Tibial nerve (tissue), 4 donors: ENCODE measurements around the gene KIAA1217. TPM values are rescaled to one million over a fixed set of nuclear protein-coding genes. Genes with fewer than 3 reads are reported as not detected.
A peak's percentile ranks its signal among the peaks of the same experiment; 100 is the strongest.

Experiments used
- DNase-seq, 2 donors: peaks; one replicate each; pipeline ENCODE4 v3.0.0-alpha.2; 2019; ENCODE audit warnings: low spot score in 2 of 2
- H3K27ac ChIP-seq, 4 donors: fragments of 200-600 bp; sonication (generic) in 3 of 4; one replicate each; pipeline ENCODE4 v1.5.1; 2017 to 2019; ENCODE audit warnings: mild to moderate bottlenecking in 1 of 4
- H3K27me3 ChIP-seq, 2 donors: fragments of 200-600 bp; sonication (generic) in 1 of 2; one replicate each; pipeline versions ENCODE4 v1.5.1 to v1.6.0; 2017 to 2019
- H3K36me3 ChIP-seq, 3 donors: fragments of 200-600 bp; sonication (generic); one replicate each; pipeline ENCODE4 v1.5.1; 2018 to 2019
- H3K4me1 ChIP-seq, 4 donors: fragments of 200-600 bp; sonication (generic) in 3 of 4; one replicate each; pipeline ENCODE4 v1.5.1; 2017 to 2019
- H3K4me3 ChIP-seq, 4 donors: fragments of 200-600 bp; sonication (generic) in 3 of 4; one replicate each; pipeline ENCODE4 v1.5.1; 2017 to 2019; ENCODE audit warnings: mild to moderate bottlenecking in 1 of 4, moderate library complexity in 1 of 4
- H3K9me3 ChIP-seq, 4 donors: fragments of 200-600 bp; sonication (generic) in 3 of 4; one replicate each; pipeline ENCODE4 v1.5.1; 2017 to 2019
- EP300 ChIP-seq, 2 donors: sonication (generic); formaldehyde crosslinking; IDR thresholded peaks; one replicate each; pipeline ENCODE4 v1.6.1; 2017; ENCODE audit warnings: antibody characterized with exemption in 2 of 2, mild to moderate bottlenecking in 1 of 2
- POLR2A ChIP-seq, 2 donors: fragments of 450-650 bp; IDR thresholded peaks; one replicate each; pipeline ENCODE4 v1.6.1; 2017; ENCODE audit warnings: antibody characterized with exemption in 2 of 2, mild to moderate bottlenecking in 2 of 2, moderate library complexity in 2 of 2
- WGBS, 2 donors: methylation state at CpG; one replicate each; pipeline ENCODE4 v1.1.5; 2018; 5-methylcytosine and 5-hydroxymethylcytosine counted together
- total RNA-seq, 4 donors: library from RNA; depleted of rRNA; stranded (reverse); fragments of >200 nt; gene quantifications; one replicate each; pipeline ENCODE4 v1.1.0, GENCODE V29; 2016
- TF ChIP-seq, protein P1 (sequence below), 5 experiments: fragments of 200-600 bp in 3 of 5; fragments of 450-650 bp in 2 of 5; sonication (generic) in 3 of 5; IDR thresholded peaks; one replicate each; pipeline ENCODE4 v1.5.1; 2016 to 2019; ENCODE audit warnings: antibody characterized with exemption in 5 of 5, mild to moderate bottlenecking in 3 of 5, moderate library complexity in 2 of 5

The KIAA1217 gene
- total RNA-seq, 4 donors from 2014 or later, result 38.5 to 88.1 (median 58.3) TPM

DNA sequence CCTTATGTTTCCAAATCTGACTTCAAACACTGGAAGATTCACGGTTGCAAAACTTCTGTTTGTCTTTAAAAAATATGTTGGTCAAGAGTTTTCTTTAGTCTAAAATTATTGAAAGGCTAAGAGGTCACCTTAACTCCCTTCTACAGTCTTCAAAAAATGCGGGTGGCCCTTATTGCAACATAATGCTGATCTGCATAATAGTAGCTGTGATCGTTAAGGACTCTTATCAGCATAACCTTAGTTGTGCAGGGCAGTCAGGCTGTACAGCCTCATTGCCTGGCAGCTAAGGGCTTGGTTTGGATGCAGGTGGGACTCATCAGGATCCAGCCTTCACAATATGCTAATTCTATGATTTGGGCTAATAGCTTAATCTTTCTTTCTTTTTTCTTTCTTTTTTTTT lies 15.0 kb downstream of the KIAA1217 start:
- DNase-seq, result no peak
- Histone ChIP-seq H3K36me3 (peaks cover 0 to 37% (median 0%) of the 10 kb centered on the region in 3 donors), H3K4me1 (peaks cover 0 to 7% (median 0%) of the 10 kb centered on the region in 4 donors), H3K27ac (no peak overlapping the region), H3K27me3 (no peaks in the 10 kb centered on the region), H3K4me3 (no peak overlapping the region), H3K9me3 (no peaks in the 10 kb centered on the region)
- 50 to 51% methylated on average over 3 of the region's 3 CpGs for WGBS, 2 donors
- TF ChIP-seq POLR2A (IDR thresholded peaks at IDR 0.05) (no peak), EP300 (IDR thresholded peaks at IDR 0.05) (peak in 1 of 2 donors; percentile 16)
- TF ChIP-seq, protein P1, sequence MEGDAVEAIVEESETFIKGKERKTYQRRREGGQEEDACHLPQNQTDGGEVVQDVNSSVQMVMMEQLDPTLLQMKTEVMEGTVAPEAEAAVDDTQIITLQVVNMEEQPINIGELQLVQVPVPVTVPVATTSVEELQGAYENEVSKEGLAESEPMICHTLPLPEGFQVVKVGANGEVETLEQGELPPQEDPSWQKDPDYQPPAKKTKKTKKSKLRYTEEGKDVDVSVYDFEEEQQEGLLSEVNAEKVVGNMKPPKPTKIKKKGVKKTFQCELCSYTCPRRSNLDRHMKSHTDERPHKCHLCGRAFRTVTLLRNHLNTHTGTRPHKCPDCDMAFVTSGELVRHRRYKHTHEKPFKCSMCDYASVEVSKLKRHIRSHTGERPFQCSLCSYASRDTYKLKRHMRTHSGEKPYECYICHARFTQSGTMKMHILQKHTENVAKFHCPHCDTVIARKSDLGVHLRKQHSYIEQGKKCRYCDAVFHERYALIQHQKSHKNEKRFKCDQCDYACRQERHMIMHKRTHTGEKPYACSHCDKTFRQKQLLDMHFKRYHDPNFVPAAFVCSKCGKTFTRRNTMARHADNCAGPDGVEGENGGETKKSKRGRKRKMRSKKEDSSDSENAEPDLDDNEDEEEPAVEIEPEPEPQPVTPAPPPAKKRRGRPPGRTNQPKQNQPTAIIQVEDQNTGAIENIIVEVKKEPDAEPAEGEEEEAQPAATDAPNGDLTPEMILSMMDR (IDR thresholded peaks at IDR 0.05), result no peak

DNA sequence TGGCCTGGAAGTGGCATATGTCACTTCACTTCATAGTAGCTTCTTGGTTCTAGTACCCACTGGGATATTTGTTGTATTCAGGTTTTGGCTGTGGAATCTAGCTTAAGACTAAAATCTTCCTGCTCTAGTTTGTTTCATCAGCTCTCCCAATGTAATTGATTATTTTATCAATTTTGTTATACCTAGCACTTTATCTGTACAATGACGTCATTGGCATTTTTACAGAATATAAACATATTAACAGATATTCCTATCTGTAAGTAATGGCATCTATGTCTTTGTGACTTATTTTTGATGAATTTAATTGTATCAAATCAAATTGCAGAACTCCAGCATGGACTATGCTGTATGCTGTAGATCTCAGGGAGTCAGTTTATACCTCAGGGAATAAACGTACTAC lies 19.7 kb downstream of the KIAA1217 start:
- no peak overlapping the region for H3K4me3 ChIP-seq
- no peak overlapping the region for H3K27ac ChIP-seq
- H3K27me3 ChIP-seq, result no peaks in the 10 kb centered on the region
- H3K4me1 ChIP-seq, result no peaks in the 10 kb centered on the region
- 89 to 90% methylated on average over 2 of the region's 2 CpGs for WGBS, 2 donors
- no peak for DNase-seq
- H3K36me3 ChIP-seq, result peaks cover 0 to 9% (median 0%) of the 10 kb centered on the region in 3 donors
- TF ChIP-seq, protein P1 (IDR thresholded peaks at IDR 0.05), result no peak
- TF ChIP-seq POLR2A (IDR thresholded peaks at IDR 0.05) (no peak), EP300 (IDR thresholded peaks at IDR 0.05) (no peak)
- no peaks in the 10 kb centered on the region for H3K9me3 ChIP-seq

DNA sequence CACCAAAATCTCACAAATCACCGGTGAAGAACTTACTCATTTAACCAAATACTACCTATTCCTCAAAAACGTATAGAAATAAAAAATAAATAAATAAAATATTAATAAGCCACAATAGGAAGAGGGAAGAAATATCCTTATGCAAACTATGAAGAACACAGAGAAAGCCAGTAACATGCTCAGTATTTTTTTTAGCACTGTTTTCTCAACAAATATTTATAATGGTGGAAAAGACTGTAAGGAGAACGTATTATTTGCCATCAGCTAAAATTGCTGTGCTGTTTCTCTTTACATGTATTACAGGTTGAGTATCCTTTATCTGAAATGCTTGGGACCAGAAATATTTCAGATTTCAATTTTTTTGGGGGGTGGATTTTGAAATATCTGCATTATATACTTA lies 21.0 kb downstream of the KIAA1217 start:
- H3K27ac ChIP-seq, result no peak overlapping the region
- DNase-seq, result no peak
- TF ChIP-seq, protein P1 (IDR thresholded peaks at IDR 0.05), result no peak
- TF ChIP-seq POLR2A (IDR thresholded peaks at IDR 0.05) (no peak), EP300 (IDR thresholded peaks at IDR 0.05) (no peak)
- H3K36me3 ChIP-seq, result peaks cover 0 to 9% (median 0%) of the 10 kb centered on the region in 3 donors
- no peaks in the 10 kb centered on the region for H3K4me1 ChIP-seq
- H3K4me3 ChIP-seq, result no peak overlapping the region
- H3K27me3 ChIP-seq, result no peaks in the 10 kb centered on the region
- no peaks in the 10 kb centered on the region for H3K9me3 ChIP-seq
- WGBS, 2 donors, result 90 to 93% methylated on average over 3 of the region's 3 CpGs

DNA sequence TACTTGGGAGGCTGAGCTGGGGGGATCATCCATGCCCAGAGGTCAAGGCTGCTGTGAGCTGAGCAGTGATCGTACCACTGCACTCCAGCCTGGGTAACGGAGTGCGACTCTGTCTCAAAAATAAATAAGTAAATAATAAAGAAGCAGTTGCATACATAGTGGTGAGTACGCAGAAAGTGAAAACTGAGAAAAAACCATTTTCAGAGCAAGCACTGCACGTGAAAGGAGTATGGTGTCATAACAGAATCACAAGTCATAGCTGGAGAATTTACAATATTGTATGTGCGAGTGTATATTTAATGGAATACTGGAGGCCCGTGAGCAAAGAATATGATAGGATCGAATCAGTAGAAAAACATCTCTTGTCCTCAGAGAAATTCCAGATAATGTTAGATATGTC lies 22.3 kb downstream of the KIAA1217 start:
- TF ChIP-seq, protein P1 (IDR thresholded peaks at IDR 0.05), result no peak
- TF ChIP-seq POLR2A (IDR thresholded peaks at IDR 0.05) (no peak), EP300 (IDR thresholded peaks at IDR 0.05) (no peak)
- WGBS, 2 donors, result 96 to 97% methylated on average over 8 of the region's 8 CpGs
- peaks cover 0 to 5% (median 0%) of the 10 kb centered on the region in 3 donors for H3K36me3 ChIP-seq
- no peak for DNase-seq
- no peak overlapping the region for H3K27ac ChIP-seq
- no peak overlapping the region for H3K4me3 ChIP-seq
- H3K9me3 ChIP-seq, result no peaks in the 10 kb centered on the region
- H3K4me1 ChIP-seq, result peaks cover 0 to 9% (median 0%) of the 10 kb centered on the region in 4 donors
- H3K27me3 ChIP-seq, result no peaks in the 10 kb centered on the region

DNA sequence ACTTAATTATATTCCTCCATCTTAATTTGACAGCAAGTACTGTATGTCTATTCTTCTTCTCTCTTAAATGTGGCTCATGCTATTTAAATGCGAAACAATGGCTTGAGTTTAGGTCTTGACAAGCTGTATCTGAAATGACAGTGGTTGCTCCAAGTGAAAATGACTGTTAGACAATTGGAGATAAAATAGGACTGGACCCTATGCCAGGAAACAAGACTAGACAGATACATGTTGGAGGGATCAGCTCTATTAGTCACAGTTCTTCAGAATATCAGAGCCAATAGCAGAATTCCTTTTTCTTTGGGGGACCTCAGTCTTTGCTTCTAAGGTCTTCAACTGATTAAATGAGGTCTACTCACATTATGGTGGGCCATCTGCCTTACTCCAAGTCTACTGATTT lies 25.8 kb downstream of the KIAA1217 start:
- TF ChIP-seq EP300 (IDR thresholded peaks at IDR 0.05) (no peak), POLR2A (IDR thresholded peaks at IDR 0.05) (no peak)
- TF ChIP-seq, protein P1 (IDR thresholded peaks at IDR 0.05), result no peak
- H3K4me1 ChIP-seq, result peaks cover 0 to 38% (median 0%) of the 10 kb centered on the region in 4 donors
- H3K27ac ChIP-seq, result no peak overlapping the region
- no peak overlapping the region for H3K4me3 ChIP-seq
- no peak for DNase-seq
- WGBS, 2 donors, result 93 to 100% methylated on average over 1 of the region's 1 CpG
- H3K36me3 ChIP-seq, result no peaks in the 10 kb centered on the region
- no peaks in the 10 kb centered on the region for H3K27me3 ChIP-seq
- H3K9me3 ChIP-seq, result no peaks in the 10 kb centered on the region
